ENCODE data around the gene RHBDL3.

RHBDL3 gene, protein sequence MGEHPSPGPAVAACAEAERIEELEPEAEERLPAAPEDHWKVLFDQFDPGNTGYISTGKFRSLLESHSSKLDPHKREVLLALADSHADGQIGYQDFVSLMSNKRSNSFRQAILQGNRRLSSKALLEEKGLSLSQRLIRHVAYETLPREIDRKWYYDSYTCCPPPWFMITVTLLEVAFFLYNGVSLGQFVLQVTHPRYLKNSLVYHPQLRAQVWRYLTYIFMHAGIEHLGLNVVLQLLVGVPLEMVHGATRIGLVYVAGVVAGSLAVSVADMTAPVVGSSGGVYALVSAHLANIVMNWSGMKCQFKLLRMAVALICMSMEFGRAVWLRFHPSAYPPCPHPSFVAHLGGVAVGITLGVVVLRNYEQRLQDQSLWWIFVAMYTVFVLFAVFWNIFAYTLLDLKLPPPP

GRCh38 chr17:32265192-32265923 lies at the start of gene RHBDL3:
TSS of gene RHBDL3 (plus strand) at chr17:32265832. CDS start at chr17:32266190, 358 bp downstream.
- Histone ChIP-seq H3K9ac (no peak within 1 kb of the TSS), H3K27ac (peak within 1 kb of the TSS; percentile 12)

GRCh38 chr17:32222621-32223020 lies 43.0 kb upstream of the RHBDL3 start:
- H3K36me3 ChIP-seq (ENCODE audit: control insufficient read depth, insufficient read depth, low read length) = no peaks in the 10 kb centered on the region
- H2AFZ ChIP-seq = no peak overlapping the region
- H3K9ac ChIP-seq = no peak overlapping the region
- peaks cover 2% of the 10 kb centered on the region for H3K79me2 ChIP-seq
- no peak overlapping the region for H3K27ac ChIP-seq
- TF ChIP-seq CTCF (IDR thresholded peaks at IDR 0.05) = no peak
- H3K4me2 ChIP-seq (ENCODE audit: low read length) = no peak overlapping the region
- H3K4me3 ChIP-seq (ENCODE audit: low read depth, low read length) = no peak overlapping the region
- no peaks in the 10 kb centered on the region for H3K9me3 ChIP-seq (ENCODE audit: control insufficient read depth, low read length)
- H3K4me1 ChIP-seq = no peaks in the 10 kb centered on the region
- H3K27me3 ChIP-seq (ENCODE audit: control insufficient read depth, insufficient read depth, low read length) = no peaks in the 10 kb centered on the region

More at GRCh38 chr17:32265192-32265923, at the start of gene RHBDL3:
- peak within 1 kb of the TSS; percentile 55 for H3K4me3 ChIP-seq (ENCODE audit: low read depth, low read length)
- TF ChIP-seq CTCF (IDR thresholded peaks at IDR 0.05) = no peak
- H3K79me2 ChIP-seq = no peaks in the 10 kb centered on the region
- H3K36me3 ChIP-seq (ENCODE audit: control insufficient read depth, insufficient read depth, low read length) = no peaks in the 10 kb centered on the region
- H3K27me3 ChIP-seq (ENCODE audit: control insufficient read depth, insufficient read depth, low read length) = no peaks in the 10 kb centered on the region
- H3K4me1 ChIP-seq = peaks cover 4% of the 10 kb centered on the region
- H3K4me2 ChIP-seq (ENCODE audit: low read length) = peak within 1 kb of the TSS; percentile 69
- H3K9me3 ChIP-seq (ENCODE audit: control insufficient read depth, low read length) = no peaks in the 10 kb centered on the region
- peak within 1 kb of the TSS; percentile 82 for H2AFZ ChIP-seq

GRCh38 chr17:32223703-32224102 lies 41.9 kb upstream of the RHBDL3 start:
- Histone ChIP-seq H3K4me2 (ENCODE audit: low read length) (no peak overlapping the region), H3K36me3 (ENCODE audit: control insufficient read depth, insufficient read depth, low read length) (no peaks in the 10 kb centered on the region), H3K9ac (no peak overlapping the region), H2AFZ (no peak overlapping the region), H3K4me3 (ENCODE audit: low read depth, low read length) (no peak overlapping the region), H3K27ac (no peak overlapping the region), H3K79me2 (no peaks in the 10 kb centered on the region), H3K4me1 (no peaks in the 10 kb centered on the region), H3K27me3 (ENCODE audit: control insufficient read depth, insufficient read depth, low read length) (no peaks in the 10 kb centered on the region), H3K9me3 (ENCODE audit: control insufficient read depth, low read length) (no peaks in the 10 kb centered on the region)
- TF ChIP-seq CTCF (IDR thresholded peaks at IDR 0.05) = no peak

GRCh38 chr17:32226886-32227285 lies 38.7 kb upstream of the RHBDL3 start:
- H2AFZ ChIP-seq = no peak overlapping the region
- no peak for TF ChIP-seq CTCF (IDR thresholded peaks at IDR 0.05)
- H3K27me3 ChIP-seq (ENCODE audit: control insufficient read depth, insufficient read depth, low read length) = no peaks in the 10 kb centered on the region
- no peak overlapping the region for H3K27ac ChIP-seq
- H3K4me2 ChIP-seq (ENCODE audit: low read length) = no peak overlapping the region
- H3K4me3 ChIP-seq (ENCODE audit: low read depth, low read length) = no peak overlapping the region
- no peaks in the 10 kb centered on the region for H3K79me2 ChIP-seq
- H3K9ac ChIP-seq = no peak overlapping the region
- no peaks in the 10 kb centered on the region for H3K9me3 ChIP-seq (ENCODE audit: control insufficient read depth, low read length)
- H3K4me1 ChIP-seq = no peaks in the 10 kb centered on the region
- H3K36me3 ChIP-seq (ENCODE audit: control insufficient read depth, insufficient read depth, low read length) = no peaks in the 10 kb centered on the region

Data from parathyroid adenoma (tissue), 2 donors.